OCI-LY3 (cell line): ENCODE data around the gene MTX2.
"Not testable (repeated sequence)": the region's sequence is repeated elsewhere in the genome, so short reads cannot be mapped to it uniquely, and the experiment has no call there.

Experiments
- H2AFZ ChIP-seq: fragments of 200-600, 300-600 bp; shearing (Covaris generic); 2 replicates; pipeline ENCODE4 v1.6.0; 2014; ENCODE audit warnings: antibody characterized with exemption, low read depth, low read length
- H3K27ac ChIP-seq: fragments of 200-600, 300-600 bp; sonication (generic); 2 replicates; pipeline ENCODE4 v1.5.1; 2014; ENCODE audit warnings: mild to moderate bottlenecking, low read length, moderate library complexity, mixed read lengths
- H3K27me3 ChIP-seq: fragments of 200-600, 300-600 bp; sonication (generic); 2 replicates; pipeline ENCODE4 v1.6.1; 2014; ENCODE audit warnings: low read depth, low read length, mixed read lengths
- H3K36me3 ChIP-seq: fragments of 200-600, 300-600 bp; sonication (generic); replicated peaks from 2 replicates; pipeline ENCODE3; 2014; ENCODE audit warnings: low read depth, low read length, mixed read lengths
- H3K4me1 ChIP-seq: fragments of 300-600, 200-600 bp; sonication (generic); 2 replicates; pipeline ENCODE4 v1.6.1; 2014; ENCODE audit warnings: low read length, mixed read lengths
- H3K4me2 ChIP-seq: fragments of 200-600, 300-600 bp; sonication (generic); 2 replicates; pipeline ENCODE4 v1.6.1; 2014; ENCODE audit warnings: low read length, mixed read lengths
- H3K4me3 ChIP-seq: fragments of 300-600, 200-600 bp; sonication (generic); 2 replicates; pipeline ENCODE4 v1.5.1; 2014; ENCODE audit warnings: antibody characterized with exemption, mild to moderate bottlenecking, low read length, moderate library complexity
- H3K79me2 ChIP-seq: fragments of 300-600, 200-600 bp; shearing (Covaris generic); 2 replicates; pipeline ENCODE4 v1.6.1; 2014; ENCODE audit warnings: mild to moderate bottlenecking, low read length, mixed read lengths
- H3K9ac ChIP-seq: fragments of 300-600, 200-600 bp; shearing (Covaris generic); 2 replicates; pipeline ENCODE4 v1.6.0; 2014; ENCODE audit warnings: mild to moderate bottlenecking, low read length, moderate library complexity
- H3K9me3 ChIP-seq: fragments of 200-600, 300-600 bp; shearing (Covaris generic); 2 replicates; pipeline ENCODE4 v1.6.1; 2014; ENCODE audit warnings: low read length, mixed read lengths; ENCODE audit not compliant: insufficient read depth
- H4K20me1 ChIP-seq: fragments of 200-600, 300-600 bp; sonication (generic); 2 replicates; pipeline ENCODE4 v1.6.1; 2016; ENCODE audit warnings: low read length, mixed read lengths; ENCODE audit not compliant: insufficient read depth
- EZH2phosphoT487 ChIP-seq: fragments of 200-600 bp; shearing (Covaris generic); IDR thresholded peaks from 2 replicates; pipeline ENCODE4 v1.6.1; 2018; ENCODE audit warnings: antibody characterized with exemption, mixed run types, low read depth
- TF ChIP-seq, protein P1 (sequence below): fragments of 200-600, 300-600 bp; sonication (generic); IDR thresholded peaks from 2 replicates; pipeline ENCODE4 v1.5.1; 2014; ENCODE audit warnings: antibody characterized with exemption, low read length, low read depth

The MTX2 gene

DNA sequence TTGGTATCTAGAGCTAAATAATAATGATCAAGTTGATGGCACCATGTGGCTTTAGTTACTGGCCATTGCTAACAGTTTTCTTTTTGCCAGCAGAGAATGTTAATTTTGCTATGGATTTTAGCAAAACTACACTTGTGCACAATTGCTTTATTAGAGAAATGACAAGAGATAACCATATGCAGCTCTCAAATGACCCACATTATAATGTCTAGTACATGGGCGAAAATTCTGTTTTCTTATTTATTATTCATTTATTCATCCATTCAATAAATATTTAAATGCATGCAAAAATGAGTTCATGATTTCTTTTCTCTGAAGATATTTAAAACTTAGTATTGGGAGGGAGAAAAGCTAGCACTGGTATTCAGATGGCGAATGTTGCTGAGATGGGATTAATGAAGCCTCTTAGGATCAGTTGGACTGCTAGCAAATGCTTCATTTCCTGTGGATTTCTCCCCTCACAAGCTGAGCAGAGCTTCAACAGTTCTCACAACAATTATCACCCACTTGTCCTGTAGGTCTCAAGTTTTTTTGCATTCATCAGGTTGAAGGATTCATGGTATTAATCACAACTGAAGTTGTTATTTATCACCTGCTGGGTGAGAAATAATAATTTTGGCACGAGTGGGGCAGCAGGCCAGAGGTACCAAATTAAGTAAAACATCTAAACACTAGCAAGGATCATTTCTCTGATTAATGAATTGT lies 95.2 kb downstream of the MTX2 start:
- H4K20me1 ChIP-seq = no peaks in the 10 kb centered on the region
- TF ChIP-seq EZH2phosphoT487 = no peak
- TF ChIP-seq, protein P1, sequence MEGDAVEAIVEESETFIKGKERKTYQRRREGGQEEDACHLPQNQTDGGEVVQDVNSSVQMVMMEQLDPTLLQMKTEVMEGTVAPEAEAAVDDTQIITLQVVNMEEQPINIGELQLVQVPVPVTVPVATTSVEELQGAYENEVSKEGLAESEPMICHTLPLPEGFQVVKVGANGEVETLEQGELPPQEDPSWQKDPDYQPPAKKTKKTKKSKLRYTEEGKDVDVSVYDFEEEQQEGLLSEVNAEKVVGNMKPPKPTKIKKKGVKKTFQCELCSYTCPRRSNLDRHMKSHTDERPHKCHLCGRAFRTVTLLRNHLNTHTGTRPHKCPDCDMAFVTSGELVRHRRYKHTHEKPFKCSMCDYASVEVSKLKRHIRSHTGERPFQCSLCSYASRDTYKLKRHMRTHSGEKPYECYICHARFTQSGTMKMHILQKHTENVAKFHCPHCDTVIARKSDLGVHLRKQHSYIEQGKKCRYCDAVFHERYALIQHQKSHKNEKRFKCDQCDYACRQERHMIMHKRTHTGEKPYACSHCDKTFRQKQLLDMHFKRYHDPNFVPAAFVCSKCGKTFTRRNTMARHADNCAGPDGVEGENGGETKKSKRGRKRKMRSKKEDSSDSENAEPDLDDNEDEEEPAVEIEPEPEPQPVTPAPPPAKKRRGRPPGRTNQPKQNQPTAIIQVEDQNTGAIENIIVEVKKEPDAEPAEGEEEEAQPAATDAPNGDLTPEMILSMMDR = no peak
- H2AFZ ChIP-seq = no peak overlapping the region
- H3K4me2 ChIP-seq = no peak overlapping the region
- no peak overlapping the region for H3K9ac ChIP-seq
- no peaks in the 10 kb centered on the region for H3K4me1 ChIP-seq
- H3K36me3 ChIP-seq = no peaks in the 10 kb centered on the region
- H3K79me2 ChIP-seq = no peaks in the 10 kb centered on the region
- H3K4me3 ChIP-seq = no peak overlapping the region
- H3K27me3 ChIP-seq = no peaks in the 10 kb centered on the region
- no peak overlapping the region for H3K27ac ChIP-seq
- no peaks in the 10 kb centered on the region for H3K9me3 ChIP-seq

DNA sequence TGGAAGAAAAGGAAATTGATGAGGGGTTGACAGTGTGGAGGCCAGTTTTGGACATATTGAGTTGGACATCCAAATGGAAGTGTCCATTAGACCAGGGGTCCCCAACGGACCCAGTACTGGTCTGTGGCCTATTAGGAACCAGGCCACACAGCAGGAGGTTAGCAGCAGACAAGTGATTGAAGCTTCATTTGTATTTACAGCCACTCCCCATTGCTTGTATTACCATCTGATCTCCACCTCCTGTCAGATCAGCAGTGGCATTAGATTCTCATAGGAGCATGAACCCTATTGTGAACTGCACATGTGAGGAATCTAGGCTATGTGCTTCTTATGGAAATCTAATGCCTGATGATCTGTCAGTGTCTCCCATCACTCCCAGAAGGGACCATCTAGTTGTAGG lies 99.1 kb downstream of the MTX2 start:
- H3K36me3 ChIP-seq = no peaks in the 10 kb centered on the region
- H2AFZ ChIP-seq = no peak overlapping the region
- no peaks in the 10 kb centered on the region for H3K9me3 ChIP-seq
- H3K4me3 ChIP-seq = no peak overlapping the region
- H3K27me3 ChIP-seq = no peaks in the 10 kb centered on the region
- H3K4me1 ChIP-seq = no peaks in the 10 kb centered on the region
- H3K27ac ChIP-seq = no peak overlapping the region
- no peak overlapping the region for H3K4me2 ChIP-seq
- TF ChIP-seq, protein P1 = no peak
- TF ChIP-seq EZH2phosphoT487 = no peak
- no peak overlapping the region for H3K9ac ChIP-seq
- H4K20me1 ChIP-seq = no peaks in the 10 kb centered on the region
- H3K79me2 ChIP-seq = no peaks in the 10 kb centered on the region

DNA sequence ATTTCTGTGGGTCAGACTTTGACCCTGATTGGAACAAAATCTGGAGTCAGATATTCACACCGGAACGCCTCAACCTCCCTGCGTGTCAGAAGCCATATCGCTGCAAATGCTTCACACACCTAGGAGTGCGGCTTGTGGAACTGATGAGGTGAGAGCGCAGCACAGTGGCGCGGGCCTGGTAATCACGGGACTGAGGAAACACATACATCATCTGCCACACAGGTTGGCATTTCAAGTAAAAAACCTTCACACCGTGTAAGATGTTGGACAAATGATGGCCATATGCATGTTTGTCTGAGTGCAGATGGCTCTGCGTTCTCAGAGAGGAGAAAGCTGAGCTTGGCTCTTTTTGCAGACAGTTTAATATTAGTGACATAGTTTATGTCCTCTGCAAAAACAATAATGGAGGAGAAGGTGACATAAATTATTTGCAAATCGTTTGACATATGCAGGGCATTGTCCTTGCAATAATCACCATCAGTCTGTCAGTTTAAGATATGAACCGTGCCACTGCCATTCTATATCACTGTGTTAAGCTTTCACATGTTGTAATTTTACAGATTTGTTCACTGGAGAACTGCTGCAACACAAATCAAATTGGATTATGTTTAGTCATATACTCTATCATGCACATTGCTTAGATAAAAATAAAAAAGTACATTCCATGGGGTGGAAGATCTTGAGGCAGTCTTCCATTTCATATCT lies 101.4 kb downstream of the MTX2 start:
- Histone ChIP-seq H3K27me3 (no peaks in the 10 kb centered on the region), H2AFZ (no peak overlapping the region), H4K20me1 (no peaks in the 10 kb centered on the region), H3K9ac (no peak overlapping the region), H3K4me3 (no peak overlapping the region), H3K4me2 (no peak overlapping the region), H3K27ac (no peak overlapping the region), H3K36me3 (no peaks in the 10 kb centered on the region), H3K79me2 (no peaks in the 10 kb centered on the region), H3K9me3 (peaks cover 2% of the 10 kb centered on the region; the same call in 1 of the 2 replicates), H3K4me1 (no peaks in the 10 kb centered on the region)
- TF ChIP-seq, protein P1 = no peak
- TF ChIP-seq EZH2phosphoT487 = no peak

DNA sequence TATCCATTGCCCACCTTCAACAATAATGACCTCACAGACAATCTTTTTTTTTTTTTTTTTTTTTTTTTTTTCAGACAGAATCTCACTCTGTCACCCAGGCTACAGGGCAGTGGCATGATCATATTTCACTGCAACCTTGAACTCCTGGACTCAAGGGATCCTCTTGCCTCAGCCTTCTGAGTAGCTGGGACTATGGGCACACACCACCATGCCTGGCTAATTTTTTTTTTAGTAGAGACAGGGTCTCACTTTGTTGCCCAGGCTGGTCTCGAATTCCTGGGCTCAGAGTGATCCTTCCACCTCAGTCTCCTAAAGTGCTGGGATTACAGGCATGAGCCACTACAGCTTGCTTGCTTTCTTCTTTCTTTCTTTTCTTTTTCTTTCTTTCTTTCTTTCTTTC lies 103.9 kb downstream of the MTX2 start:
- not testable (repeated sequence) for H2AFZ ChIP-seq, H3K4me2 ChIP-seq

More for the DNA sequence above, 103.9 kb downstream of the MTX2 start:
- not testable (repeated sequence) for H3K9ac ChIP-seq, H3K36me3 ChIP-seq, H3K27ac ChIP-seq, H4K20me1 ChIP-seq, H3K4me1 ChIP-seq, H3K9me3 ChIP-seq, H3K27me3 ChIP-seq, H3K4me3 ChIP-seq, H3K79me2 ChIP-seq
